GM19452 (cell line): ENCODE results near the gene STARD9.
"Not testable (repeated sequence)": the region's sequence is repeated elsewhere in the genome, so short reads cannot be mapped to it uniquely, and the experiment has no call there.

ENCODE experiments used
- ATAC-seq: cut with Tn5 transposase; IDR thresholded peaks from one replicate; pipeline ENCODE4 v1.9.1; 2021; ENCODE audit not compliant: unreplicated experiment

Gene STARD9

GRCh38 chr15:42759093-42759492, 183.7 kb downstream of the STARD9 start:
- no peak for ATAC-seq

GRCh38 chr15:42760759-42761158, 185.4 kb downstream of the STARD9 start:
- no peak for ATAC-seq

- ATAC-seq = not testable (repeated sequence)
Observed at GRCh38 chr15:42761813-42762212, 186.4 kb downstream of the STARD9 start.

GRCh38 chr15:42764154-42764731, 188.8 kb downstream of the STARD9 start:
- ATAC-seq = not testable (repeated sequence)

GRCh38 chr15:42766109-42766508, 190.7 kb downstream of the STARD9 start:
- ATAC-seq = not testable (repeated sequence)
